SK-N-SH treated with all-trans-retinoic acid at 6 μM for 48 hours (cell line): ENCODE results near the gene SNAP91.

Experiments
- ATAC-seq: fragments of 200-7000 bp; cut with Tn5 transposase; 3 replicates; pipeline ENCODE4 v1.9.1; 2020; ENCODE audit warnings: mild to moderate bottlenecking, moderate library complexity
- ARNTL ChIP-seq: fragments of 450-650 bp; formaldehyde crosslinking; IDR thresholded peaks from 2 replicates; pipeline ENCODE4 v1.5.0; 2020; ENCODE audit warnings: low read depth, mild to moderate bottlenecking, moderate library complexity, borderline replicate concordance
- BACH2 ChIP-seq: fragments of 250-450 bp; sonication (Bioruptor Pico); IDR thresholded peaks from 2 replicates; pipeline ENCODE4 v1.9.0; 2021; ENCODE audit warnings: mild to moderate bottlenecking, borderline replicate concordance
- ESRRG ChIP-seq: fragments of 250-450 bp; sonication (Bioruptor Pico); IDR thresholded peaks from 2 replicates; pipeline ENCODE4 v1.6.1; 2021; ENCODE audit warnings: mild to moderate bottlenecking
- GLIS3 ChIP-seq: fragments of 250-450 bp; sonication (Bioruptor Pico); IDR thresholded peaks from 2 replicates; pipeline ENCODE4 v1.5.0; 2020; ENCODE audit warnings: mild to moderate bottlenecking, moderate library complexity
- ISL1 ChIP-seq: fragments of 250-450 bp; sonication (Bioruptor Pico); IDR thresholded peaks from 2 replicates; pipeline ENCODE4 v2.1.2; 2022; ENCODE audit warnings: mild to moderate bottlenecking, moderate library complexity
- OSR1 ChIP-seq: fragments of 250-450 bp; sonication (Bioruptor Pico); IDR thresholded peaks from 2 replicates; pipeline ENCODE4 v1.8.0; 2022; ENCODE audit warnings: moderate library complexity, mild to moderate bottlenecking, inconsistent platforms
- RARB ChIP-seq: fragments of 250-450 bp; sonication (Bioruptor Pico); IDR thresholded peaks from 2 replicates; pipeline ENCODE4 v1.8.0; 2021; ENCODE audit warnings: mild to moderate bottlenecking, moderate library complexity
- TCF4 ChIP-seq: fragments of 250-450 bp; sonication (Bioruptor Pico); IDR thresholded peaks from 2 replicates; pipeline ENCODE4 v1.8.0; 2021; ENCODE audit warnings: mild to moderate bottlenecking, moderate library complexity, borderline replicate concordance
- TOX ChIP-seq: fragments of 250-450 bp; sonication (Bioruptor Pico); IDR thresholded peaks from 2 replicates; pipeline ENCODE4 v1.8.0; 2021; ENCODE audit warnings: mild to moderate bottlenecking, moderate library complexity, borderline replicate concordance
- ZC3H10 ChIP-seq: fragments of 250-450 bp; sonication (Bioruptor Pico); IDR thresholded peaks from 2 replicates; pipeline ENCODE4 v1.5.1; 2021; ENCODE audit warnings: mild to moderate bottlenecking, moderate library complexity
- ZFP3 ChIP-seq: fragments of 250-450 bp; sonication (Bioruptor Pico); IDR thresholded peaks from 2 replicates; pipeline ENCODE4 v1.5.0; 2020; ENCODE audit warnings: mild to moderate bottlenecking, moderate library complexity
- ZFP30 ChIP-seq: fragments of 450-650 bp; formaldehyde crosslinking; IDR thresholded peaks from 2 replicates; pipeline ENCODE4 v1.5.0; 2022; ENCODE audit warnings: mild to moderate bottlenecking, moderate library complexity
- ZNF565 ChIP-seq: fragments of 450-650 bp; formaldehyde crosslinking; conservative IDR thresholded peaks from 2 replicates; pipeline ENCODE4 v1.5.0; 2020; ENCODE audit warnings: low read depth, mild to moderate bottlenecking, moderate library complexity
- ZNF70 ChIP-seq: fragments of 450-650 bp; formaldehyde crosslinking; IDR thresholded peaks from 2 replicates; pipeline ENCODE4 v1.5.0; 2020; ENCODE audit warnings: mild to moderate bottlenecking, moderate library complexity
- ZNF8 ChIP-seq: fragments of 450-650 bp; formaldehyde crosslinking; IDR thresholded peaks from 2 replicates; pipeline ENCODE4 v1.5.0; 2020; ENCODE audit warnings: mild to moderate bottlenecking, moderate library complexity
- TF ChIP-seq, protein P1 (sequence below): fragments of 250-450 bp; sonication (Bioruptor Pico); IDR thresholded peaks from 2 replicates; pipeline ENCODE4 v1.5.0; 2020; ENCODE audit warnings: mild to moderate bottlenecking, moderate library complexity
- TF ChIP-seq, protein P2 (sequence below): fragments of 250-450 bp; sonication (Bioruptor Pico); IDR thresholded peaks from 2 replicates; pipeline ENCODE4 v1.5.1; 2020; ENCODE audit warnings: low read depth, mild to moderate bottlenecking, moderate library complexity
- TF ChIP-seq, protein P3 (sequence below): fragments of 250-450 bp; sonication (Bioruptor Pico); IDR thresholded peaks from 2 replicates; pipeline ENCODE4 v1.8.0; 2020; ENCODE audit warnings: mild to moderate bottlenecking, moderate library complexity, borderline replicate concordance
- TF ChIP-seq, protein P4 (sequence below): fragments of 250-450 bp; sonication (Bioruptor Pico); IDR thresholded peaks from 2 replicates; pipeline ENCODE4 v1.5.1; 2021; ENCODE audit warnings: mild to moderate bottlenecking, moderate library complexity
- TF ChIP-seq, protein P5 (sequence below): fragments of 250-450 bp; sonication (Bioruptor Pico); IDR thresholded peaks from 2 replicates; pipeline ENCODE4 v1.8.0; 2021; ENCODE audit warnings: low read depth, mild to moderate bottlenecking, moderate library complexity, borderline replicate concordance

The SNAP91 gene

DNA sequence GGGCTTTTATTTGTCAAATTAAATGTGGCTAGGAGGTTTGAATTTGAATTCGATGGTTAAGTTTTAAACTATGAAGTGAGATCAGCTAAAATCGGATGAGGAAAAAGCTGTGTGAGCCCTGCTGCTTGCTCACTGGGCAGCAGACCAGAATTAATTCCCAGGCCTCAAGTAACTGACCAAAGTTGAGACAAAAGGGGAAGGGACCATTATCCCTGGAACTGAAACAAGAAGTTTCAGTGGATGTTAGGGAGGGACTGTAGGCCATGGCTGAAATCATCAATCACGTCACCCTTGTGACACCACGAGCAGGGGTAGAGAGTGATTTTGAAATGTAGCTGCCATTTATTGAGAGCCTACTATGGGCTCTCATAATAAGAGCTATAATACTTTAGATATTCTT is 203.5 kb downstream of the SNAP91 start:
- no peak for TF ChIP-seq OSR1
- TF ChIP-seq ZC3H10 (CRISPR knock-in tag): no peak
- TF ChIP-seq ZNF8 (CRISPR knock-in tag): no peak
- no peak for TF ChIP-seq ARNTL (CRISPR knock-in tag)
- TF ChIP-seq ZFP30 (CRISPR knock-in tag): no peak
- TF ChIP-seq TCF4 (CRISPR knock-in tag): no peak
- TF ChIP-seq, protein P1, sequence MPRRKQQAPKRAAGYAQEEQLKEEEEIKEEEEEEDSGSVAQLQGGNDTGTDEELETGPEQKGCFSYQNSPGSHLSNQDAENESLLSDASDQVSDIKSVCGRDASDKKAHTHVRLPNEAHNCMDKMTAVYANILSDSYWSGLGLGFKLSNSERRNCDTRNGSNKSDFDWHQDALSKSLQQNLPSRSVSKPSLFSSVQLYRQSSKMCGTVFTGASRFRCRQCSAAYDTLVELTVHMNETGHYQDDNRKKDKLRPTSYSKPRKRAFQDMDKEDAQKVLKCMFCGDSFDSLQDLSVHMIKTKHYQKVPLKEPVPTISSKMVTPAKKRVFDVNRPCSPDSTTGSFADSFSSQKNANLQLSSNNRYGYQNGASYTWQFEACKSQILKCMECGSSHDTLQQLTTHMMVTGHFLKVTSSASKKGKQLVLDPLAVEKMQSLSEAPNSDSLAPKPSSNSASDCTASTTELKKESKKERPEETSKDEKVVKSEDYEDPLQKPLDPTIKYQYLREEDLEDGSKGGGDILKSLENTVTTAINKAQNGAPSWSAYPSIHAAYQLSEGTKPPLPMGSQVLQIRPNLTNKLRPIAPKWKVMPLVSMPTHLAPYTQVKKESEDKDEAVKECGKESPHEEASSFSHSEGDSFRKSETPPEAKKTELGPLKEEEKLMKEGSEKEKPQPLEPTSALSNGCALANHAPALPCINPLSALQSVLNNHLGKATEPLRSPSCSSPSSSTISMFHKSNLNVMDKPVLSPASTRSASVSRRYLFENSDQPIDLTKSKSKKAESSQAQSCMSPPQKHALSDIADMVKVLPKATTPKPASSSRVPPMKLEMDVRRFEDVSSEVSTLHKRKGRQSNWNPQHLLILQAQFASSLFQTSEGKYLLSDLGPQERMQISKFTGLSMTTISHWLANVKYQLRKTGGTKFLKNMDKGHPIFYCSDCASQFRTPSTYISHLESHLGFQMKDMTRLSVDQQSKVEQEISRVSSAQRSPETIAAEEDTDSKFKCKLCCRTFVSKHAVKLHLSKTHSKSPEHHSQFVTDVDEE: no peak
- TF ChIP-seq, protein P2, sequence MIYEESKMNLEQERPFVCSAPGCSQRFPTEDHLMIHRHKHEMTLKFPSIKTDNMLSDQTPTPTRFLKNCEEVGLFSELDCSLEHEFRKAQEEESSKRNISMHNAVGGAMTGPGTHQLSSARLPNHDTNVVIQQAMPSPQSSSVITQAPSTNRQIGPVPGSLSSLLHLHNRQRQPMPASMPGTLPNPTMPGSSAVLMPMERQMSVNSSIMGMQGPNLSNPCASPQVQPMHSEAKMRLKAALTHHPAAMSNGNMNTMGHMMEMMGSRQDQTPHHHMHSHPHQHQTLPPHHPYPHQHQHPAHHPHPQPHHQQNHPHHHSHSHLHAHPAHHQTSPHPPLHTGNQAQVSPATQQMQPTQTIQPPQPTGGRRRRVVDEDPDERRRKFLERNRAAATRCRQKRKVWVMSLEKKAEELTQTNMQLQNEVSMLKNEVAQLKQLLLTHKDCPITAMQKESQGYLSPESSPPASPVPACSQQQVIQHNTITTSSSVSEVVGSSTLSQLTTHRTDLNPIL (CRISPR knock-in tag): no peak
- TF ChIP-seq, protein P3, sequence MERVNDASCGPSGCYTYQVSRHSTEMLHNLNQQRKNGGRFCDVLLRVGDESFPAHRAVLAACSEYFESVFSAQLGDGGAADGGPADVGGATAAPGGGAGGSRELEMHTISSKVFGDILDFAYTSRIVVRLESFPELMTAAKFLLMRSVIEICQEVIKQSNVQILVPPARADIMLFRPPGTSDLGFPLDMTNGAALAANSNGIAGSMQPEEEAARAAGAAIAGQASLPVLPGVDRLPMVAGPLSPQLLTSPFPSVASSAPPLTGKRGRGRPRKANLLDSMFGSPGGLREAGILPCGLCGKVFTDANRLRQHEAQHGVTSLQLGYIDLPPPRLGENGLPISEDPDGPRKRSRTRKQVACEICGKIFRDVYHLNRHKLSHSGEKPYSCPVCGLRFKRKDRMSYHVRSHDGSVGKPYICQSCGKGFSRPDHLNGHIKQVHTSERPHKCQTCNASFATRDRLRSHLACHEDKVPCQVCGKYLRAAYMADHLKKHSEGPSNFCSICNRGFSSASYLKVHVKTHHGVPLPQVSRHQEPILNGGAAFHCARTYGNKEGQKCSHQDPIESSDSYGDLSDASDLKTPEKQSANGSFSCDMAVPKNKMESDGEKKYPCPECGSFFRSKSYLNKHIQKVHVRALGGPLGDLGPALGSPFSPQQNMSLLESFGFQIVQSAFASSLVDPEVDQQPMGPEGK (CRISPR knock-in tag): no peak
- no peak for TF ChIP-seq ZNF565 (CRISPR knock-in tag)
- TF ChIP-seq ESRRG: no peak
- TF ChIP-seq, protein P4, sequence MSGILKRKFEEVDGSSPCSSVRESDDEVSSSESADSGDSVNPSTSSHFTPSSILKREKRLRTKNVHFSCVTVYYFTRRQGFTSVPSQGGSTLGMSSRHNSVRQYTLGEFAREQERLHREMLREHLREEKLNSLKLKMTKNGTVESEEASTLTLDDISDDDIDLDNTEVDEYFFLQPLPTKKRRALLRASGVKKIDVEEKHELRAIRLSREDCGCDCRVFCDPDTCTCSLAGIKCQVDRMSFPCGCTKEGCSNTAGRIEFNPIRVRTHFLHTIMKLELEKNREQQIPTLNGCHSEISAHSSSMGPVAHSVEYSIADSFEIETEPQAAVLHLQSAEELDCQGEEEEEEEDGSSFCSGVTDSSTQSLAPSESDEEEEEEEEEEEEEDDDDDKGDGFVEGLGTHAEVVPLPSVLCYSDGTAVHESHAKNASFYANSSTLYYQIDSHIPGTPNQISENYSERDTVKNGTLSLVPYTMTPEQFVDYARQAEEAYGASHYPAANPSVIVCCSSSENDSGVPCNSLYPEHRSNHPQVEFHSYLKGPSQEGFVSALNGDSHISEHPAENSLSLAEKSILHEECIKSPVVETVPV (CRISPR knock-in tag): no peak
- no peak for TF ChIP-seq RARB (CRISPR knock-in tag)
- TF ChIP-seq TOX (CRISPR knock-in tag): no peak
- TF ChIP-seq, protein P5, sequence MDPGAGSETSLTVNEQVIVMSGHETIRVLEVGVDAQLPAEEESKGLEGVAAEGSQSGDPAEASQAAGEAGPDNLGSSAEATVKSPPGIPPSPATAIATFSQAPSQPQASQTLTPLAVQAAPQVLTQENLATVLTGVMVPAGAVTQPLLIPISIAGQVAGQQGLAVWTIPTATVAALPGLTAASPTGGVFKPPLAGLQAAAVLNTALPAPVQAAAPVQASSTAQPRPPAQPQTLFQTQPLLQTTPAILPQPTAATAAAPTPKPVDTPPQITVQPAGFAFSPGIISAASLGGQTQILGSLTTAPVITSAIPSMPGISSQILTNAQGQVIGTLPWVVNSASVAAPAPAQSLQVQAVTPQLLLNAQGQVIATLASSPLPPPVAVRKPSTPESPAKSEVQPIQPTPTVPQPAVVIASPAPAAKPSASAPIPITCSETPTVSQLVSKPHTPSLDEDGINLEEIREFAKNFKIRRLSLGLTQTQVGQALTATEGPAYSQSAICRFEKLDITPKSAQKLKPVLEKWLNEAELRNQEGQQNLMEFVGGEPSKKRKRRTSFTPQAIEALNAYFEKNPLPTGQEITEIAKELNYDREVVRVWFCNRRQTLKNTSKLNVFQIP (CRISPR knock-in tag): no peak
- TF ChIP-seq GLIS3 (CRISPR knock-in tag): no peak
- no peak for TF ChIP-seq ZFP3 (CRISPR knock-in tag)
- no peak for TF ChIP-seq ISL1 (CRISPR knock-in tag)
- TF ChIP-seq ZNF70 (CRISPR knock-in tag): no peak
- no peak for TF ChIP-seq BACH2 (CRISPR knock-in tag)
- no peak for ATAC-seq
